ENCODE results near the gene TWIST2.

TWIST2 gene
- 0 reads per million in 4 experiments for total RNA-seq

DNA sequence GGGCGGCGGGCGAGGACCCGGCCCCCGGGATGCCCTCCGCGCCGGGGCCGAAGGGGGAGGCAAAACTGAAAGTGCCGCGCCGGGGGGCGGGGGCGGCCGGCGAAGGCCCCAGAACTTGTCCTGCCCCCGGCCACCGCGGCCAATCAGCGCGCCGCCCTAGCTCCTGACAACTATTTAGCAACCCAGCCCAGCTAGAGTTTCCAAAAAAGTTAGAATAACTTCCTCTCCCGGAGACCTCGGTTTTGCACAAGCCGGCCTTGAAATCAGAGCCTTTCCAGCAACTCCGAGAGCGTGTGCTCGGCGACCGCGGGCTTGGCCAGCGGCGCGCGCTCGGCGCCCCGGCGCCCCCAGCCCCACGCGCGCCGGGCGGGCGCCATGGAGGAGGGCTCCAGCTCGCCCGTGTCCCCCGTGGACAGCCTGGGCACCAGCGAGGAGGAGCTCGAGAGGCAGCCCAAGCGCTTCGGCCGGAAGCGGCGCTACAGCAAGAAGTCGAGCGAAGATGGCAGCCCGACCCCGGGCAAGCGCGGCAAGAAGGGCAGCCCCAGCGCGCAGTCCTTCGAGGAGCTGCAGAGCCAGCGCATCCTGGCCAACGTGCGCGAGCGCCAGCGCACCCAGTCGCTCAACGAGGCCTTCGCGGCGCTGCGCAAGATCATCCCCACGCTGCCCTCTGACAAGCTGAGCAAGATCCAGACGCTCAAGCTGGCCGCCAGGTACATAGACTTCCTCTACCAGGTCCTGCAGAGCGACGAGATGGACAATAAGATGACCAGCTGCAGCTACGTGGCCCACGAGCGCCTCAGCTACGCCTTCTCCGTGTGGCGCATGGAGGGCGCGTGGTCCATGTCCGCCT, at the start of gene TWIST2:
TWIST2 (plus strand) TSS at position 245 of the 850 bp plus-strand sequence; CDS start at position 376, 131 bp downstream.
- DNase-seq: no peak

DNA sequence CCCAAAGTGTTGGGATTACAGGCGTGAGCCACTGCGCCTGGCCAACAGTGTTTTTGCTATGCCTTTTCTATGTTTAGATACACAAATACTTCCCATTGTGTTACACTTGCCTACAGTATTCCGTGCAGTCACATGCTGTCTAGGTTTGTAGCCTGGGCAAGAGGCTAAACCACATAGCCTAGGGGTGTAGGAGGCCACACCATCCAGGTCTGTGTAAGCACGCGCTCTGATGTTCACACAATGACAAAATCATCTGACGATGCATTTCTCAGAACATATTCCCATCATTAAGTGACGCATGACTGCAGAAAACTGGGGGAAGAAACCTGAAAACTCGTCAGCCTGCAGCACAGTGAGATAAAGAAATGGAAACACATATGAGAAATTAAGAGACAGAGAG, 46.1 kb upstream of the TWIST2 start:
- DNase-seq: no peak

DNA sequence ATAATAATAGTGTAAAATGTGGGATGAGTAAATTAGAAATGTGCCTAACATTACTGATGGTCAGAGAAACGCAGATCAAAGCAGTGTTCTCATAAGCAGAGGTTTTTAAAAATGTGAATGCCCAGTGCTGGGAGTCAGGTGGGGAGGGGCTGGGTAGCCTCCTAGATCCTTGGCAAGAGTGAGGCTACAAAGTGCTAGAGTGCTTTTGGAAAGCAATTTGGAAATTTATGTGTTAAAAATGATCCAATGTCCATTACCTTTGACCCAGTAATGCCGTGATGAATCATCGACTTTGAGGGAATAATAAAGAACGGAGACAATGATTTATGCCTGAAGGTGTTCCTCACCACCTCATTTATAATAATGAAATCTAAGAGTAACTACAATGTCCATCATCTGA, 44.9 kb upstream of the TWIST2 start:
- no peak for DNase-seq

DNA sequence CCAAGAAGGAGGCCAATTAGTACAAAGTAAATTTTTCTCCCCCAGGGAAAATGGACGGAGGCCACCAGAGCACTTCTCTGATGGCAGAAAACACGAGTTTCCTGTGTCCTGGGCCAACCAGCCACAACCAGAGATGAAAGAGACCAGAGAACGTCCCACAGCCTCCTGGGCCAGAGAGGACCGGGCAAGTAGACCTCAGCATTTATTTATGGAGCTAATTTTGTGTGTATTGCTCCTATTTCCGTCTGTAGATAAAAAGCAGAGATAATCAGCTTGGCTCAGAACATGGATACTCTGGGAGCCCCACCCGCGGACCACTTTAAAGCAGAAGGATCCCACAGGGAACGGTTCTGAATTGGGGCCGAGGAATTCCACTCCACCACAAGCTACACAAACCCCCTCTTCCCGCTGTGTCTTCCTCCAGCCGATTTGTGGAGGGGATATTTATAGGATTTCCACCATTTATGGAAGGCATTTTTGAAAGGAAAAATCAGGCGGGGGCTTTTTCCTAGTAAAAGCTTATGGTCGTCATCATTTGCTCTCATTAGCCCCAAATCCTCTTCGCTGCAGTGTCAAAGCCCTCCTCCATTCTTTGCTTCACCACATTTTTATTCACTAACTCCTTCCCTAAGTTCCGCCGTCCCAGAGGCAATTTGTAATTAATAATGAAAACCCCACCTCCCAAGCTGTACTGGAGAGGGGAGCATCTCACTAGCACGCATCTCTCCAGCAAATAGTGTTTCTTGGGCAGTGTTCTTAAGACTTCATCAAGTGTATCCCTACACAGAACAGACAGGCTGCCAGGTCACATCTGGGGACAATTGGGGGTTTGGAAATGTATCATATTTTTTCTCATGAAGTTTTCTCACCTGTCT, 43.7 kb upstream of the TWIST2 start:
- no peak for DNase-seq

DNA sequence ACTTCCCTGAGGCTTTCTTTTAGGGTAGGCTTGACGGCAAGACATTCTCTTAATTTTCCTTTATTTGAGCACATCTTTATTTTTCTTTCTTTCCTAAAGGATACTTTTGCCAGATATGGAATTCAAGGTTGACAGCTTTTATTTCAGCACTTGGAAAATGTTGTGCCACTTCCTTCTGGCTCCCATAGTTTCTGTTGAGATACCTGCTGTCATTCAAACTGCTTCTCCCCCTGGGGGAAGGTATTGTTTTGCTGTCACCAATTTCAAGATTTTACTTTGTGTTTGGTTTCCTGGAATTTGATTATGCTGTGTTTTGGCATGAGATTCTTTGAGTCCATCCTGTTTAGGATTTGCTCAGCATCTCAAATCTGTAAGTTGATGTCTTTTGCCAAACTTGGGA, 39.1 kb upstream of the TWIST2 start:
- DNase-seq: no peak

DNA sequence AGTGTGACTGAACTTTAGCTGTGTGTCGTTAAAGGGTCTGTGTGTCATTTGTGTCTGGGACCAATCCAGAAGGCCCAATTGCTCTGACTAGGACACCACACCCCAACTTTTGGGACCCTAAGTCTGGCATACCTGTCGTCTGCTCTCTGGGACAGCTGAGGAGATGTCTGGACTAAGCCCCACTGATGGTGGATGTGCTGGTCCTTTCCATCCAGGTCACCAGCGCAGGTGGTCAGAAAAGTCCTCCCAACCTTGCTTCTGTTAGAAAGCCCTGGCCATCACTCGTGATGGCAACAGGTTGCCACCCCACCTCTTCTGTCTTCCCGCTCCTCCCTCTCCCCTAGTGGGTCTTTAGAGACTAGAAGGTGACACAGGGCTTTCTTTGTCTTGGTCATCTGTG, 37.6 kb upstream of the TWIST2 start:
- DNase-seq: no peak

DNA sequence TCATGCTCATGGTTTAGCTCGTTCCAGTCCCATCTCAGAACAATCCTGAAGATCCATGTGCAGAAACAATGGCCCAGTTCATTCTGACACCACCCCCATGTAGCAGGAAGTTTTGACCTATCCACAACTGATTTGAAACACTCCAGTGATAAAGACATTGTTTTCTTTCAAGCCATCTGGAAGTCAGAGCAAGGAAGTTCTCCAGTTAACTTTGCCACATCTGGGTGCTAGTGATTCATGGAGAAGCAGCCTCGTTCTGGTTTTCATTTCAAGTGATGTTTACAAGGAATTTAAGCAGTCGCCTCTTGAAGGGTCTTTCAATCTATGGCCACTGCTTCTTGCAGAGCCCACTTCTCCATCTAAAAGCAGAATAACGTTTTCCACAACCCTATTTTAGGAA, 36.6 kb upstream of the TWIST2 start:
- DNase-seq: no peak

DNA sequence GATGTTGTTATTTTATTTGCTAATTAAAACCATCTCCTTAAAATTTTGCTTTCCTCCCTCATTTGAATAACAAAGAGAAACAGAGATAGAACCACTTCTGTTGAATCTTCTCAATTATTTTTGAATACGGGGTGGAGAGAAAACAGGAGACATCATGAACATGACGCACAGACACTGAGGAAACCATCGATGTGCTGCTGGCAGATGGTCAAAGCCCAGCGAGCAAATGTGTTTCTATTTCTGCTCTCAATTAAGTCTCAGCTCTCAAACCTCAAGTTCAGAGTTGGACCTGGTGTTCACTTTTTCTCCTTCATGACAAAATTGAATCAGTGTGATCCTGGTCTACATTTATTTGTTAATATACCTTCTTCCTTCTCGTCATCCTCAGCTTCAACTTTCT, 36.1 kb upstream of the TWIST2 start:
- DNase-seq: no peak

DNA sequence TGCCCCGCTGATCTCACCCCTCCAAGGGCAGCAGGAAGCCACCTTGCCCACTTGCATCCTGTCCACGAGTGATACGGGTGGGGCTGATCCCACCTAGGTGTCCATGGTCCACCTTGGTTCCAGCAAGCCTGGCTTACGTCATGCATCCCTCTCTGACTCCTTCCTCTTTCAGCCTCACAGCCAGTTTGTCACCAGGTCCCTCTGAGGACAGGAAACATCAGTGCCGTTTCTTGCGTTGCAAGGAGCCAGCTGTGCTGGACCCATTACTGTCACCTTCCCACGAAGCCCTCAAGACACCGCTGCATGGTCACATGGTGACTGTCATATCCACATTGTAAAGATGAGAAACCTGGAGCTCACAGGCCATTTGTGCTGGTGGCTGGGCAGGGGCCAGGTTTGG, 34.8 kb upstream of the TWIST2 start:
- DNase-seq: no peak

DNA sequence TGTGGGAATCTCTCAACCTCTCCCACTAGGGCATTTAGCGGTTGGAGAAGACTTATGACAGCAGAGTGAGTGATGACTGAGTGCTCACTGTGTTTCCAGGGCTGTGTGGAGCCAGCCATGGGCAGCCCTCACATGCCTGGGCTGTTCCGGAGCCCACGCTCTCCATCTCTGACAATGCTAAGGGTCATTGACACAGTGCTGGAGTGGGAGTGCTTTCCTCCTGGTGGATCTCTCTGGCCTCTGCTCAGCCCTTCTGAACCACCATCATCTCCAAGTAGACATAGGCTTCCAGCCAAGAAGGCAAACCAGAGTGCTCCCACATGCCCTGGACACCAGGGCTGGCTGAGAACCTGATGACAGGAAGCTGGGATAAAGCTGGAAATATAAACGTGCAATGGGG, 33.1 kb upstream of the TWIST2 start:
- DNase-seq: no peak

DNA sequence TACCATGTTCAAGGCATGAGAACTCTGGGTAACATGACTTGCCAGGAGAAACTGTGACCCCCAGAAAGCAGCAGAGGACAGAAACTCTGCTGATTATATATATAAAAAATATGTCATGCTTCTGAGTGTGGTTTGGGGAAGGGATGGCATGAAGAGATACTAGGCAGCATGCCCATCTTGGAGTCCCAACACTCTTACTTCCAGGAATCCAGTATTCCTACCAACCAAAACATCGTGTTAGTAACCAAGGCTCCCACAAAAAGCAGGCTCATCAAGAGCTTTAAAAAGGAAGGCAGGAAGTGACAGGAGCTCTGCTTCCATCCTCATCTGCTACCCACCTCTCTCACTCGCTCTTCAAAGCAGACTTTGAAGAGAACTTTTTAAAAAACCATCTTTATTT, 31.6 kb upstream of the TWIST2 start:
- no peak for DNase-seq

DNA sequence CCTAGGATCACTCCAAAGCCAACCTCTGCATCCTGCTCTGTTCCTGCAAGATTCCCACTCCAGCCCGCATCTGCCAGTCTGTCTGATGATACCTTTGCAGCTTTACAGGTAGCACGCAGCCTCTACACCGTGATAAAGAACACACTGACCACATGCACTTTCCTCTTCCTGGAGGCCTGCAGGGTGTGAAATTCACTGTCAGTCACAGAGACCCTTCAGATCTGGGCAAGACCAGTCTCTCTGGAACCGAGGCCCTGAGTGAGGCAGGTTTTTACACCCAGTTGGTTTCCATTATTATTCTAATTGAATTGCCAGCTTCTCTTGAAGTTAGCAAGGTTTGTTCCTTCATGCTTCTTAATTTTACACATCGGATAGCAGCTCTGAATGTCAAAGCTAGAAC, 30.5 kb upstream of the TWIST2 start:
- no peak for DNase-seq

DNA sequence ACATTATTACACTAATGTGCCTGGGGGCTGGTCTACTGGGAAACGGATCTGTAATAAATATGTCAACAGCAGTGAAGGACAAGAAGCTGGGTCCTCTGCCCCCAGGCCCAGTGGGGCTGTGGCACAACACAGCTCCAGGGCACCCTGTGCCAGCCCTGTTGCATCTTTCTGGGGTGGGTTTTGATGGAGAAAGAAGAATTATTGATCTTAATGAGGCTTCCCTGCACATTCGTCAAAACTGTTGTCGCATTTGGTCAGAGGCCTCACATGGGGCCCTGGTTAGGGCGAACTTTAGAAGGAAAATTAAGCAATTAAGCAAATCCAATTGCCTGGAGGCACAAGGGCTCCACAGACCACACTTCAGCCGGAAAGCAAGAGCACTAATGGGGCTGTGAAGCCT, 30.0 kb upstream of the TWIST2 start:
- no peak for DNase-seq

DNA sequence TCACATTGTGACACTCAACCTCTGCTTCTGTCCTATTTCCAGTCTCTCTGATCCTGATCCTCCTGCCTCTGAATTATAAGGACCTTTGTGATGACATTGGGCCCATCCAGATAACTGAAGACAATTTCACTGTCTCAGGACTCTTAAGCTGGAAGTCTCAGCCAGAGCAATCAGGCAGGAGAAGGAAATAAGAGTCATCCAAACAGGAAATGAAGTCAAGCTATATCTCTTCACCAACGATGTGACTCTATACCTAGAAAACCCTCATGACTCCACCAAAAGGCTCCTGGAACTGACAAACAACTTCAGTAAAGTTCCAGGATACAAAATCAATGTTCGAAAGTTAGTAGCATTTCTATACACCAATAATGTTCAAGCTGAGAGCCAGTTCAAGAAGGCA, 29.3 kb upstream of the TWIST2 start:
- DNase-seq: no peak

DNA sequence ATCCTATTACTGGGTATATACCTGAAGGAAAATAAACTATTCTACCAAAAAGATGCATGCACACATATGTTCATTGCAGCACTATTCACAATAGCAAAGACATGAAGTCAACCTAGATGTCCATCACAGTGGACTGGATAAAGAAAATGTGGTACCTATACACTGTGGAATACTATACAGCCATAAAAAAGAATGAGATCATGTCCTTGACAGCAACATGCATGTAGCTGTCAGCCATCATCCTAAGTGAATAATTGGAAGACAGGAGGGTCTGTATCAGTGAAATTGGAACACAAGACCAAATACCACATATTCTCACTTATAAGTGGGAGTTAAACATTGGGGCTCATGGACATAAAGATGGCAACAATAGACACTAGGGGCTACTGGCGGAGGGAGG, 27.7 kb upstream of the TWIST2 start:
- no peak for DNase-seq

DNA sequence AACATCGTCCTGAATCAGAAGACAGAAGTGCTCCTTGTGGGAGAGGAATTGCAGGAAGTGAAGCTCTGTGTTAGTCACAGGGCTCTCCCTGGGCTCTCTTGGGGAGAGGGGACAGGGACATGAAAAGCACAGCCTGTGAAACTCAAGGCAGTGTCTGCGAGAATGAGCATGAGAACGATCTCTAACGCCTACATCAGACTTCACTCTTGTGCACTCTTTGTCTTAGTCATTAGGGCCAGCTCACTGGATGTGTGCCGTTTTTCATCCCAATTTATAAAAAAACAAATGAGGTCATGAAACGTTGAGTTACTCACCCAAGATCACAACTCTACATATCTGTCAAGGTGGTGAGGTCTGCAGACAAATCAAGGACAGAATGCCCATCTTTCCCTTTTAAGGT, 27.0 kb upstream of the TWIST2 start:
- no peak for DNase-seq

DNA sequence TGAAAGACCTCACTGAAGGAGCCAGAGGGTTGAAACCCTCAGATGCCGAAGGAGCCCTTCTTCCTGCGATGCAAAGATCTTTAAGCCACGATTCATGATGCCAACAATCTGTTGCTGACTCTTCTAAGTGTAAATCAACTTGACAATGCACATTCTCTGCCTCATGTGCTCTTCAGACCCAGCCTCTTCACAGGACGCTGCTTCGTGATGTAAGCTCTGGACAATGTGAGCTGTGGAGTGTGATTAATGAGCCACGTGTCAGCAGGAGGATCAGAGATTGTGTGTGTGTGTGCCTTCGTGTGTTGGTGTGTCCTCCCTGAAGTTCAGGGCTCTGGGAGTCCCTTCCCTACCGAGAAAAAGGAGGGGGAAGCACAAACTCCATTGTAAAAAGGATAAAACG, 26.5 kb upstream of the TWIST2 start:
- DNase-seq: no peak

DNA sequence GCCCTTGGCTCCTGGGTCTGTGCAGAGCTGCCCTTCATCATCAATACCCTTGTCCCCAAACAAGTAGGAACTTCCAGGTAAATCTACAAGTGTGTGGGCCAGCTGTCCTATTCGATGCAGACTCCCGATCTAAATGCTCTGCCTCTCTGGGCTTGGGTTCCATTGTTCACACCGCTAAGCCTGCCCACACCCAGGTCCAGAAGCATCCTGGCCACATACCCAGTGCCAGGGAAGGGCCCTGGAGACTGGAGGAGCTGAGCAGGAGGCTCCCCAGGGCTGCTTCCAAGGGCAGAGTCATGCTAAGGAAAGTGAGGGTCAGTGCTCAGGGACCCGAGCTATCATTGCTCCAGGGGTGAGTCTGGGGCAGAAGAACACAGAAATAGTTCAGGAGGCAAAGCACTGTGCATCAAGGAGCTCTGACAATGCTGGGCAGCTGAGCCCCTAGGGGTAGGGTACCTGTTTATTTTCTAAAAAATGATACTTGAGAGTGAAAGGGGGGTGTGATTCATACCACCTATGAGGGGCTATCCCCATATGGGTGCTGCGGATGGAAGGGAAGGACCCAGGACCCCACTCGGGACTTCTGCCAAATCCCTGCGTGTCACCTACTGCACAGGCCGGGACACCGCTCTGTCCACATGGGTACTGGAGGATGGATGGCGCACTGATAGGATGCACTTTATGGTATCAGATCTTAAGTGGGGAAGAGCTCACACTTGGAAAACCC, 25.8 kb upstream of the TWIST2 start:
- no peak for DNase-seq

DNA sequence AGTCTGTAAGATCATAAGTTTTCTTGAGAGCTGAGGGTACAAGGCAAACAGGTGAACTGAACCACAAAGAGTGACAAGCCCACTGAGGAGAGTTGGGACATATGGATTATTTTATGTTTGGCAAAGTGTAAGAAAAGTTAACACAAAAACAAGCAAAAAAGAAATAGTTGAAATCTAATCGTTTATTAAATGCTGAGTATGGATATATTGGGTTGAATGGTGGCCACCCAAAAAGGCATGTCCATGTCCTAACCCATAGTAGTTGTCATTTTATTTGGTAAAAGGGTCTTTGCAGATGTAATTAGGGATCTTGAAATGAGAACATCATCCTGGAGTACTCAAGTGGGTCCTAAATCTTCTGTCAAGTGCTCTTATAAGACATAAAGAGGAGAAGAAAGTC, 24.9 kb upstream of the TWIST2 start:
- no peak for DNase-seq

DNA sequence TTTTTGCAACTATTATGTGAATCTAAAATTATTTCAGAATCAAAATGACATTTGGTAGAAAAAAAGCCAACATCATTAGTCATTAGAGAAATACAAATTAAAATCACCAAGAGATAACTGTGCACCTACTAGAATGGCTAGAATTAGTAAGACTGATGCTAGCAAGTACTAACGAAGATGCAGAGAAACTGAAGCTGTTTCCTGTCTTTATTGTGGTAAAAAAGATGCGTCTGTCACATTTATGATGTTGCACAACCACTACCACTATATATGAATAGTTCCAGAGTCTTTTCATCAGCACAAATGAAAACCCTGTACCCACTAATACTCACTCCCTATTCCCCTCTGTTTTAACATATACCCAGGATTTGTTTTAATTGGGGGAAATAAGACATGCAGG, 16.7 kb upstream of the TWIST2 start:
- no peak for DNase-seq

DNA sequence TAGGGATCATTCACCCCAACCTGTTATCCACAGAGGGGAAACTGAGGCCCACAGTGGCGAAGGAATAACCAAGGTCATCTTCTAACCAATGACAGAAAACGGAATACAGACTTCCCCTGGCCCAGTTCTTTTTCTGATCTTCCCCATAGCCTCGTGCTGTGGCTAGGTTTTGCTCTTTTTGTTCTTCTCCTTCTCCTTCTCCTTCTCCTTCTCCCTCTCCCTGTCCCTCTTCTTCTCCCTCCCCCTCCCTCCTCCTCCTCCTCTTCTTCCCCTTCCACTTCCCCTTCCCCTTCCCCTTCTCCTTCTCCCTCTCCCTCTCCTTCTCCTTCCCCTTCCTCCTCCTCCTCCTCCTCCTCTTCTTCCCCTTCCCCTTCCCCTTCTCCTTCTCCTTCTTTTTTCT, 12.9 kb upstream of the TWIST2 start:
- DNase-seq: no peak

DNA sequence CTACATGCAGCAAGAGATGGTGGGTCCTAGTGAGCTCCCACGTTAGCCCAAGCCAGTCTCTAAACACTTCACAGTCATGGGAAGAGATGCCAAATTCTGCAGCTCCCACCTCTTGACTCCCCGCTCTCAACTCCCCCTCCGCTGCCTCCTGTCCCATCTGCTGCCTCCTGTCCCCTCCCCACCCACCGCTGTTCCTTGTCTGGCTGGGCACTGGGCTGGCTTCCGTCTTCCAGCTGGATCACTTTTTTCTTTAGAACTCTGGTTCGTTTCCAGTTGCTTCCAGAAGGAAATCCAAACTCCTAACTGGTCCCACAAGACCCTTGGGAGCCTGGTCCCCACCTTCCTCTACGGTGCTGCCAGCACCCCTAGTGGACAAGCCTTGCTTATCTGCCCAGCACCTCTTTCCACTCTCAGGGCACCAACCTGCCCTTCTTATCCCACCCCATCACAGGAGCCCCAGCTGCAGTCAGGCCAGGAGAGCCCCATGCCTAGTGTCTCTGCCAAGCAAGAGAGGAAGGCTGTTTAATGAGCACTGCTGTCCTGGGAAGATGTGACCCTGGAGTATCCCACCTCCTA, 12.1 kb upstream of the TWIST2 start:
- no peak for DNase-seq

DNA sequence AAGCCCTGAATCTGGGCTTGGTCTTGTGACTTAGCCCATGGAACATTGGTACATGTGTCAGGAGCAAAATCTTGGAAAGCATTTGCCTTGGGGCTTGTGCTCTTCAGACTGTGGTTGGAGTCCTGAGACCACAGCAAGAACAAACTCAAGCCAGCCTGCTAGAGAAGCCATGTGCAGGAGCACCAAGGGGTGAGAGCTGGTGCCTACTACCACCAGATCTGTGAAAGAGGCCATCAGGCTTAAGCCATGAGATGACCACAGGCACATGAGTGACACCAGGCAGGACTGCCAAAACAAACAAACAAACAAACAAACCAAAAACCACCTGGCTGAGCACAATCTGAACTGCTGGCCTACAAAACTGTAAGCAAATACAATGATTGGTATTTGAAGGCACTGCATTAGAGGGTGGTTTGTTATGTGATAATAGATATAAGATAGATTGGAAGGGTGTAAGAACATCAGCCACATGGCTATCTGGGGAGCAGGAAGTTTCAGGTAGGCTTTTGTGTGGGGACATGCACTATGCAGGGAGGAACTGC, 9.0 kb upstream of the TWIST2 start:
- no peak for DNase-seq
